Caco-2 (cell line): ENCODE results near the gene PRR16. TPM values are rescaled to one million over a fixed set of nuclear protein-coding genes. Genes with fewer than 3 reads are reported as not detected.

Experiments
- BruUV-seq: library from RNA; stranded (reverse); fragments of 400-500 nt; replicated peaks from 2 replicates; lab custom pipeline; 2021; lab: Mats Ljungman, UMichigan
- CTCF ChIA-PET: fragments of 300-600 bp; sonication (Branson Sonifier 250); formaldehyde crosslinking; loops from one replicate; lab custom pipeline; 2022; ENCODE audit warnings: antibody characterized with exemption; lab: Charles Lee
- POLR2A ChIA-PET: fragments of 300-600 bp; sonication (Branson Sonifier 250); formaldehyde crosslinking; loops from one replicate; lab custom pipeline; 2022; ENCODE audit warnings: antibody characterized with exemption; lab: Charles Lee
- DNase-seq, 2 experiments: peaks; one replicate each; pipeline versions ENCODE4 v3.0.0 to v3.0.0-alpha.2; 2020 to 2022
- H3K27me3 ChIP-seq: replicated peaks from 2 replicates; pipeline ENCODE4 v1.6.0; 2011; ENCODE audit warnings: low read length; ENCODE audit not compliant: control insufficient read depth, insufficient read depth
- H3K36me3 ChIP-seq: 2 replicates; pipeline ENCODE4 v1.5.1; 2011; ENCODE audit warnings: low read length; ENCODE audit not compliant: control insufficient read depth, insufficient read depth
- H3K4me1 ChIP-seq: fragments of 250-450 bp; sonication (Bioruptor Pico); 2 replicates; pipeline ENCODE4 v1.5.1; 2020; ENCODE audit warnings: mild to moderate bottlenecking
- H3K4me3 ChIP-seq: 2 replicates; pipeline ENCODE4 v1.5.1; 2011; ENCODE audit warnings: low read depth, mild to moderate bottlenecking, control low read depth, low read length
- H3K9me3 ChIP-seq: fragments of 250-450 bp; sonication (Bioruptor Pico); 2 replicates; pipeline ENCODE4 v1.5.1; 2020; ENCODE audit warnings: mild to moderate bottlenecking, moderate library complexity
- H3K27ac Mint-ChIP-seq: one replicate; pipeline ENCODE4 v1.8.0; 2022; ENCODE audit warnings: mixed read lengths; ENCODE audit not compliant: unreplicated experiment
- H3K27me3 Mint-ChIP-seq: one replicate; pipeline ENCODE4 v1.8.0; 2022; ENCODE audit warnings: mixed read lengths; ENCODE audit not compliant: insufficient read depth, unreplicated experiment
- H3K36me3 Mint-ChIP-seq: one replicate; pipeline ENCODE4 v1.8.0; 2022; ENCODE audit warnings: mild to moderate bottlenecking, mixed read lengths; ENCODE audit not compliant: insufficient read depth, unreplicated experiment
- H3K4me1 Mint-ChIP-seq: one replicate; pipeline ENCODE4 v1.8.0; 2022; ENCODE audit warnings: low read depth, mixed read lengths; ENCODE audit not compliant: unreplicated experiment
- H3K4me3 Mint-ChIP-seq: one replicate; pipeline ENCODE4 v1.8.0; 2022; ENCODE audit warnings: mild to moderate bottlenecking, moderate library complexity, mixed read lengths; ENCODE audit not compliant: unreplicated experiment
- H3K9me3 Mint-ChIP-seq: one replicate; pipeline ENCODE4 v1.8.0; 2022; ENCODE audit warnings: mixed read lengths; ENCODE audit not compliant: unreplicated experiment
- CTCF ChIP-seq, 2 experiments: fragments of 200-600 bp in 1 of 2; IDR thresholded peaks; 1 replicate in 1 of 2; 2 replicates in 1 of 2; pipeline versions ENCODE4 v1.5.1 to v1.8.0; 2011 to 2022; ENCODE audit warnings: antibody characterized with exemption in 1 of 2, control low read depth in 1 of 2, inconsistent platforms in 1 of 2, low read depth in 1 of 2, low read length in 1 of 2, mild to moderate bottlenecking in 1 of 2, moderate library complexity in 1 of 2; ENCODE audit not compliant: insufficient read depth in 1 of 2, severe bottlenecking in 1 of 2, unreplicated experiment in 1 of 2
- intact Hi-C: fragments of 100-400 bp; cut with micrococcal nuclease; formaldehyde crosslinking; loops from one replicate; pipeline ENCODE4 v1.10.0; 2022; ENCODE audit not compliant: unreplicated experiment
- total RNA-seq: library from RNA; stranded (reverse); gene quantifications from 2 replicates; pipeline ENCODE4 v1.2.3, GENCODE V29; 2022

PRR16 gene
- total RNA-seq, 1 experiment from 2014 or later = not detected

- DNase-seq = no peak
- ChIA-PET CTCF (no interaction called here), POLR2A (no interaction called here)
- H3K9me3 Mint-ChIP-seq = no peaks in the 10 kb centered on the region
- H3K36me3 Mint-ChIP-seq = no peaks in the 10 kb centered on the region
- BruUV-seq = no TSS peak
- no peaks in the 10 kb centered on the region for H3K4me1 ChIP-seq
- H3K4me3 ChIP-seq = no peak overlapping the region
- TF ChIP-seq CTCF (IDR thresholded peaks at IDR 0.05; ENCODE audit: insufficient read depth in 1 of 2, low read depth in 1 of 2, low read length in 1 of 2, severe bottlenecking in 1 of 2, unreplicated experiment in 1 of 2) = no peak
- no peaks in the 10 kb centered on the region for H3K4me1 Mint-ChIP-seq
- no peaks in the 10 kb centered on the region for H3K27me3 Mint-ChIP-seq
- no peak overlapping the region for H3K27ac Mint-ChIP-seq
- H3K4me3 Mint-ChIP-seq = no peak overlapping the region
- no peaks in the 10 kb centered on the region for H3K9me3 ChIP-seq
- H3K36me3 ChIP-seq = no peaks in the 10 kb centered on the region
- intact Hi-C loops = no loop called here
- H3K27me3 ChIP-seq = no peaks in the 10 kb centered on the region
These were observed 81.9 kb downstream of the PRR16 start for GRCh38 chr5:120545951-120546350.

- no TSS peak for BruUV-seq
- Mint-ChIP-seq H3K36me3 (no peaks in the 10 kb centered on the region), H3K27ac (no peak overlapping the region), H3K9me3 (no peaks in the 10 kb centered on the region), H3K4me3 (no peak overlapping the region), H3K27me3 (no peaks in the 10 kb centered on the region), H3K4me1 (no peaks in the 10 kb centered on the region)
- no peak for DNase-seq
- Histone ChIP-seq H3K4me1 (no peaks in the 10 kb centered on the region), H3K9me3 (no peaks in the 10 kb centered on the region), H3K36me3 (no peaks in the 10 kb centered on the region), H3K27me3 (no peaks in the 10 kb centered on the region), H3K4me3 (no peak overlapping the region)
- TF ChIP-seq CTCF (IDR thresholded peaks at IDR 0.05; ENCODE audit: insufficient read depth in 1 of 2, low read depth in 1 of 2, low read length in 1 of 2, severe bottlenecking in 1 of 2, unreplicated experiment in 1 of 2) = no peak
- intact Hi-C loops = no loop called here
- ChIA-PET POLR2A (no interaction called here), CTCF (no interaction called here)
These were observed 82.8 kb downstream of the PRR16 start for GRCh38 chr5:120546922-120547321.

GRCh38 chr5:120550358-120550757, 86.3 kb downstream of the PRR16 start:
- H3K4me1 Mint-ChIP-seq = no peaks in the 10 kb centered on the region
- no peaks in the 10 kb centered on the region for H3K27me3 Mint-ChIP-seq

More at GRCh38 chr5:120550358-120550757, 86.3 kb downstream of the PRR16 start:
- ChIA-PET CTCF (no interaction called here), POLR2A (no interaction called here)
- DNase-seq = no peak
- Histone ChIP-seq H3K4me3 (no peak overlapping the region), H3K9me3 (no peaks in the 10 kb centered on the region), H3K4me1 (no peaks in the 10 kb centered on the region), H3K27me3 (no peaks in the 10 kb centered on the region), H3K36me3 (no peaks in the 10 kb centered on the region)
- no peak overlapping the region for H3K4me3 Mint-ChIP-seq
- intact Hi-C loops = no loop called here
- H3K36me3 Mint-ChIP-seq = no peaks in the 10 kb centered on the region
- TF ChIP-seq CTCF (IDR thresholded peaks at IDR 0.05; ENCODE audit: insufficient read depth in 1 of 2, low read depth in 1 of 2, low read length in 1 of 2, severe bottlenecking in 1 of 2, unreplicated experiment in 1 of 2) = no peak
- H3K27ac Mint-ChIP-seq = no peak overlapping the region
- BruUV-seq = no TSS peak
- no peaks in the 10 kb centered on the region for H3K9me3 Mint-ChIP-seq
